HEK293 (cell line): Measurements from ENCODE around the gene AGRN.

ENCODE experiments used
- CTCF ChIA-PET: fragments of 350-600 bp; formaldehyde crosslinking; extraction: SDS; loops from one replicate; lab custom pipeline; 2021; ENCODE audit warnings: antibody characterized with exemption; lab: Yijun Ruan, JAX
- POLR2A ChIA-PET: fragments of 300-600 bp; formaldehyde crosslinking; extraction: SDS; loops from one replicate; lab custom pipeline; 2020; ENCODE audit warnings: antibody characterized with exemption, inconsistent platforms; lab: Yijun Ruan, JAX
- H3K27ac ChIP-seq: fragments of 200-500 bp; sonication (Bioruptor generic); 2 replicates; pipeline ENCODE4 v1.5.1; 2014; ENCODE audit warnings: low read depth, low read length, control low read depth, inconsistent platforms; ENCODE audit errors: extremely low read depth
- H3K36me3 ChIP-seq, 2 experiments: fragments of 200-500 bp in 1 of 2; sonication (Bioruptor generic) in 1 of 2; 1 replicate in 1 of 2; 2 replicates in 1 of 2; pipeline ENCODE4 v1.5.1; 2014 to 2017; ENCODE audit warnings: inconsistent platforms in 2 of 2, low read length in 2 of 2; ENCODE audit not compliant: control insufficient read depth in 2 of 2, insufficient read depth in 1 of 2
- H3K4me1 ChIP-seq: fragments of 200-500 bp; sonication (Bioruptor generic); 2 replicates; pipeline ENCODE4 v1.5.1; 2014; ENCODE audit warnings: mild to moderate bottlenecking, low read length, inconsistent platforms; ENCODE audit not compliant: control insufficient read depth, insufficient read depth
- H3K4me3 ChIP-seq: 2 replicates; pipeline ENCODE4 v1.5.1; 2011; ENCODE audit warnings: low read depth, mild to moderate bottlenecking, control low read depth, low read length, moderate library complexity
- H3K9me3 ChIP-seq: fragments of 200-500 bp; sonication (Bioruptor generic); 2 replicates; pipeline ENCODE4 v1.5.1; 2014; ENCODE audit warnings: low read depth, low read length, inconsistent platforms; ENCODE audit not compliant: control insufficient read depth, insufficient read depth
- ATF2 ChIP-seq: fragments of 450-650 bp; formaldehyde crosslinking; IDR thresholded peaks from 2 replicates; pipeline ENCODE4 v1.5.1; 2016; ENCODE audit warnings: missing biosample characterization, missing genetic modification characterization, low read depth
- CTCF ChIP-seq: fragments of 450-650 bp; formaldehyde crosslinking; IDR thresholded peaks from 2 replicates; pipeline ENCODE4 v1.5.1; 2016; ENCODE audit warnings: missing biosample characterization, missing genetic modification characterization
- GLI2 ChIP-seq: fragments of 450-650 bp; formaldehyde crosslinking; IDR thresholded peaks from 2 replicates; pipeline ENCODE4; 2017; ENCODE audit warnings: missing biosample characterization, missing genetic modification characterization, low read depth, borderline replicate concordance
- KLF1 ChIP-seq: fragments of 450-650 bp; formaldehyde crosslinking; IDR thresholded peaks from 2 replicates; pipeline ENCODE4 v1.5.1; 2016; ENCODE audit warnings: missing biosample characterization, missing genetic modification characterization
- KLF7 ChIP-seq: fragments of 450-650 bp; formaldehyde crosslinking; IDR thresholded peaks from 2 replicates; pipeline ENCODE4 v1.5.1; 2016; ENCODE audit warnings: missing biosample characterization, missing genetic modification characterization, borderline replicate concordance
- REST ChIP-seq: fragments of 450-650 bp; formaldehyde crosslinking; IDR thresholded peaks from 2 replicates; pipeline ENCODE4 v1.5.1; 2016; ENCODE audit warnings: missing biosample characterization, missing genetic modification characterization
- ZBTB44 ChIP-seq: fragments of 450-650 bp; IDR thresholded peaks from 2 replicates; pipeline ENCODE4 v1.5.1; 2018; ENCODE audit warnings: missing biosample characterization, mild to moderate bottlenecking, missing genetic modification characterization
- ZEB2 ChIP-seq: fragments of 450-650 bp; formaldehyde crosslinking; IDR thresholded peaks from 2 replicates; pipeline ENCODE4 v1.5.1; 2016; ENCODE audit warnings: missing biosample characterization, missing genetic modification characterization
- ZNF169 ChIP-seq: fragments of 450-650 bp; formaldehyde crosslinking; IDR thresholded peaks from 2 replicates; pipeline ENCODE4 v1.5.1; 2016; ENCODE audit warnings: missing biosample characterization, missing genetic modification characterization
- ZNF211 ChIP-seq: fragments of 450-650 bp; formaldehyde crosslinking; IDR thresholded peaks from 2 replicates; pipeline ENCODE4 v1.5.1; 2016; ENCODE audit warnings: low read depth, missing biosample characterization, missing genetic modification characterization
- ZNF223 ChIP-seq: fragments of 450-650 bp; formaldehyde crosslinking; IDR thresholded peaks from 2 replicates; pipeline ENCODE4 v1.5.1; 2016; ENCODE audit warnings: missing biosample characterization, missing genetic modification characterization
- ZNF23 ChIP-seq: fragments of 450-650 bp; formaldehyde crosslinking; IDR thresholded peaks from 2 replicates; pipeline ENCODE4 v1.5.1; 2016; ENCODE audit warnings: missing biosample characterization, missing genetic modification characterization, borderline replicate concordance
- ZNF280C ChIP-seq: fragments of 450-650 bp; formaldehyde crosslinking; IDR thresholded peaks from 2 replicates; pipeline ENCODE4 v1.5.1; 2016; ENCODE audit warnings: missing biosample characterization, missing genetic modification characterization
- ZNF311 ChIP-seq: fragments of 450-650 bp; formaldehyde crosslinking; IDR thresholded peaks from 2 replicates; pipeline ENCODE4 v1.5.1; 2017; ENCODE audit warnings: missing biosample characterization, missing genetic modification characterization, borderline replicate concordance
- ZNF324 ChIP-seq: fragments of 450-650 bp; formaldehyde crosslinking; IDR thresholded peaks from 2 replicates; pipeline ENCODE4 v1.5.1; 2016; ENCODE audit warnings: missing biosample characterization, missing genetic modification characterization
- ZNF335 ChIP-seq: fragments of 450-650 bp; formaldehyde crosslinking; conservative IDR thresholded peaks from 2 replicates; pipeline ENCODE4 v1.5.1; 2016; ENCODE audit warnings: missing biosample characterization, missing genetic modification characterization
- ZNF664 ChIP-seq: fragments of 450-650 bp; formaldehyde crosslinking; IDR thresholded peaks from 2 replicates; pipeline ENCODE4 v1.5.1; 2016; ENCODE audit warnings: missing biosample characterization, missing genetic modification characterization
- ZNF677 ChIP-seq: fragments of 450-650 bp; IDR thresholded peaks from 2 replicates; pipeline ENCODE4 v1.5.0; 2018; ENCODE audit warnings: missing biosample characterization, mild to moderate bottlenecking, missing genetic modification characterization, moderate library complexity
- ZNF707 ChIP-seq: fragments of 450-650 bp; formaldehyde crosslinking; IDR thresholded peaks from 2 replicates; pipeline ENCODE4 v1.5.1; 2016; ENCODE audit warnings: missing biosample characterization, missing genetic modification characterization
- ZNF837 ChIP-seq: fragments of 450-650 bp; formaldehyde crosslinking; IDR thresholded peaks from 2 replicates; pipeline ENCODE4 v1.5.1; 2016; ENCODE audit warnings: missing biosample characterization, missing genetic modification characterization
- ZSCAN16 ChIP-seq: fragments of 450-650 bp; formaldehyde crosslinking; IDR thresholded peaks from 2 replicates; pipeline ENCODE4 v1.5.1; 2016; ENCODE audit warnings: missing biosample characterization, missing genetic modification characterization
- ZSCAN23 ChIP-seq: fragments of 450-650 bp; formaldehyde crosslinking; IDR thresholded peaks from 2 replicates; pipeline ENCODE4 v1.5.1; 2016; ENCODE audit warnings: missing biosample characterization, missing genetic modification characterization
- ZSCAN30 ChIP-seq: fragments of 450-650 bp; IDR thresholded peaks from 2 replicates; pipeline ENCODE4 v1.5.1; 2018; ENCODE audit warnings: missing biosample characterization, mild to moderate bottlenecking, missing genetic modification characterization, moderate library complexity
- ZSCAN5A ChIP-seq: fragments of 450-650 bp; formaldehyde crosslinking; IDR thresholded peaks from 2 replicates; pipeline ENCODE4 v1.5.1; 2016; ENCODE audit warnings: missing biosample characterization, missing genetic modification characterization

Gene AGRN

GRCh38 chr1:1100296-1100695, 80.4 kb downstream of the AGRN start:
- H3K27ac ChIP-seq = no peak overlapping the region
- no peaks in the 10 kb centered on the region for H3K4me1 ChIP-seq
- ChIA-PET POLR2A (no interaction called here), CTCF (no interaction called here)
- H3K4me3 ChIP-seq = no peak overlapping the region
- no peaks in the 10 kb centered on the region for H3K9me3 ChIP-seq
- TF ChIP-seq GLI2 (tag by site-specific recombination) = no peak
- TF ChIP-seq ZNF664 = no peak
- no peak for TF ChIP-seq ZSCAN23
- TF ChIP-seq ZNF707 (tag by site-specific recombination) = no peak
- no peak for TF ChIP-seq ZNF324 (tag by site-specific recombination)
- TF ChIP-seq KLF7 (tag by site-specific recombination) = no peak
- no peak for TF ChIP-seq ZNF280C
- no peak for TF ChIP-seq ZSCAN16
- no peak for TF ChIP-seq ZNF23 (tag by site-specific recombination)
- no peak for TF ChIP-seq ZBTB44 (tag by site-specific recombination)
- TF ChIP-seq ZSCAN30 (tag by site-specific recombination) = no peak
- TF ChIP-seq ZNF311 (tag by site-specific recombination) = no peak
- no peak for TF ChIP-seq ZNF837 (tag by site-specific recombination)
- no peak for TF ChIP-seq ZNF211 (tag by site-specific recombination)
- H3K36me3 ChIP-seq = peaks cover 0 to 4% of the 10 kb centered on the region in 2 experiments; a peak in 2 of 3 replicates

GRCh38 chr1:1101503-1101902, 81.6 kb downstream of the AGRN start:
- POLR2A ChIA-PET = interaction anchor here (1.0 to 1.5 kb wide), 2 partner anchors 10 to 22 kb away, joined by 3 read pairs; no protein-coding TSS in a partner anchor
- H3K4me1 ChIP-seq = no peaks in the 10 kb centered on the region
- CTCF ChIA-PET = interaction anchor here (0.6 kb wide), 1 partner anchor 79 kb away, joined by 4 read pairs; no protein-coding TSS in a partner anchor
- no peak overlapping the region for H3K27ac ChIP-seq
- no peaks in the 10 kb centered on the region for H3K9me3 ChIP-seq
- H3K4me3 ChIP-seq = no peak overlapping the region
- H3K36me3 ChIP-seq = peaks cover 0 to 4% of the 10 kb centered on the region in 2 experiments; a peak in 2 of 3 replicates
- TF ChIP-seq KLF7 (tag by site-specific recombination) = no peak
- TF ChIP-seq ZEB2 = no peak
- no peak for TF ChIP-seq ATF2
- TF ChIP-seq ZNF677 (tag by site-specific recombination) = no peak
- no peak for TF ChIP-seq ZNF223 (tag by site-specific recombination)
- TF ChIP-seq ZNF335 (tag by site-specific recombination) = no peak
- TF ChIP-seq KLF1 (tag by site-specific recombination) = no peak
- no peak for TF ChIP-seq ZSCAN5A (tag by site-specific recombination)
- TF ChIP-seq CTCF (tag by site-specific recombination) = no peak
- TF ChIP-seq REST = no peak
- TF ChIP-seq ZNF837 (tag by site-specific recombination) = no peak
- no peak for TF ChIP-seq ZNF169 (tag by site-specific recombination)
